HepG2 (cell line): Measurements from ENCODE around the gene MRPL43. TPM values are rescaled to one million over a fixed set of nuclear protein-coding genes. Genes with fewer than 3 reads are reported as not detected.

Experiments
- DBP ChIP-seq: sonication (generic); formaldehyde crosslinking; IDR thresholded peaks from 2 replicates; pipeline ENCODE4 v1.4.0; 2020; ENCODE audit warnings: missing genetic modification reagents; ENCODE audit errors: not compliant biosample characterization
- EHMT2 ChIP-seq: fragments of 200-600 bp; sonication (generic); IDR thresholded peaks from 2 replicates; pipeline ENCODE4 v1.7.0; 2017; ENCODE audit warnings: antibody characterized with exemption, low read depth, low read length, borderline replicate concordance
- HCFC1 ChIP-seq: fragments of 150-350 bp; IDR thresholded peaks from 2 replicates; pipeline ENCODE4 v1.6.1; 2014; ENCODE audit warnings: low read depth, low read length
- HNF4A ChIP-seq: sonication (generic); formaldehyde crosslinking; IDR thresholded peaks from 2 replicates; pipeline ENCODE4 v1.4.0; 2020; ENCODE audit warnings: missing genetic modification reagents
- IRX3 ChIP-seq: sonication (generic); formaldehyde crosslinking; IDR thresholded peaks from 2 replicates; pipeline ENCODE4 v1.8.1; 2023; ENCODE audit warnings: mild to moderate bottlenecking, low read depth, missing genetic modification reagents, borderline replicate concordance
- JARID2 ChIP-seq: sonication (generic); formaldehyde crosslinking; IDR thresholded peaks from 2 replicates; pipeline ENCODE4 v1.8.1; 2023; ENCODE audit warnings: missing genetic modification reagents, inconsistent platforms; ENCODE audit not compliant: insufficient replicate concordance
- NRL ChIP-seq: sonication (generic); formaldehyde crosslinking; IDR thresholded peaks from 2 replicates; pipeline ENCODE4 v1.5.0; 2020; ENCODE audit warnings: missing genetic modification reagents, mild to moderate bottlenecking, moderate library complexity, borderline replicate concordance
- PPARG ChIP-seq: conservative IDR thresholded peaks from 2 replicates; pipeline ENCODE4 v1.6.1; 2016; ENCODE audit warnings: missing biosample characterization, missing genetic modification reagents
- PTBP1 ChIP-seq: fragments of 200-400 bp; formaldehyde crosslinking; IDR thresholded peaks from 2 replicates; pipeline ENCODE4 v1.6.1; 2018; ENCODE audit warnings: low read length, low read depth; ENCODE audit not compliant: poor library complexity, severe bottlenecking
- SMC3 ChIP-seq: IDR thresholded peaks from 2 replicates; pipeline ENCODE4 v1.6.1; 2011; ENCODE audit warnings: low read length, improper control_type of control experiment
- SNRNP70 ChIP-seq: fragments of 200-400 bp; formaldehyde crosslinking; IDR thresholded peaks from 2 replicates; pipeline ENCODE4 v1.6.1; 2017; ENCODE audit warnings: mild to moderate bottlenecking, low read depth, low read length, moderate library complexity
- TCF7L2 ChIP-seq: IDR thresholded peaks from 2 replicates; pipeline ENCODE4 v1.6.1; 2011; ENCODE audit warnings: mild to moderate bottlenecking, low read depth, low read length, moderate library complexity
- ZFP37 ChIP-seq: sonication (generic); formaldehyde crosslinking; IDR thresholded peaks from 2 replicates; pipeline ENCODE4 v1.4.0; 2020; ENCODE audit warnings: missing genetic modification reagents, borderline replicate concordance
- ZNF20 ChIP-seq: sonication (generic); formaldehyde crosslinking; IDR thresholded peaks from 2 replicates; pipeline ENCODE4 v1.4.0; 2020; ENCODE audit warnings: mild to moderate bottlenecking, moderate library complexity, missing genetic modification reagents
- ZNF230 ChIP-seq: sonication (generic); formaldehyde crosslinking; IDR thresholded peaks from 2 replicates; pipeline ENCODE4 v1.4.0; 2020; ENCODE audit warnings: mild to moderate bottlenecking, missing genetic modification reagents
- ZNF337 ChIP-seq: sonication (generic); formaldehyde crosslinking; IDR thresholded peaks from 2 replicates; pipeline ENCODE4 v1.5.1; 2020; ENCODE audit warnings: missing genetic modification reagents, low read depth, mild to moderate bottlenecking, borderline replicate concordance
- ZNF468 ChIP-seq: sonication (generic); formaldehyde crosslinking; IDR thresholded peaks from 2 replicates; pipeline ENCODE4 v1.8.0; 2022; ENCODE audit warnings: mild to moderate bottlenecking, moderate library complexity, missing genetic modification reagents
- ZNF512B ChIP-seq: sonication (generic); formaldehyde crosslinking; IDR thresholded peaks from 2 replicates; pipeline ENCODE4 v1.5.1; 2020; ENCODE audit warnings: missing genetic modification reagents, mild to moderate bottlenecking, borderline replicate concordance
- ZNF772 ChIP-seq: sonication (generic); formaldehyde crosslinking; IDR thresholded peaks from 2 replicates; pipeline ENCODE4 v1.5.0; 2020; ENCODE audit warnings: mild to moderate bottlenecking, missing genetic modification reagents
- ZNF878 ChIP-seq: sonication (generic); formaldehyde crosslinking; IDR thresholded peaks from 2 replicates; pipeline ENCODE4 v1.8.1; 2023; ENCODE audit warnings: mild to moderate bottlenecking, missing genetic modification reagents, moderate library complexity
- polyA plus RNA-seq, 8 experiments: library from polyadenylated mRNA; depleted of rRNA in 3 of 8; stranded (reverse) in 7 of 8; unstranded in 1 of 8; fragments of >200 nt; fragmentation: Illumina TruSeq in 4 of 8; extraction: Trizol in 4 of 8; gene quantifications; 2 replicates each; pipeline versions ENCODE4 v1.2.1 to v1.2.3, GENCODE V29; 2011 to 2016; ENCODE audit warnings: low read depth in 4 of 8, missing spikeins in 1 of 8, mixed read lengths in 1 of 8; ENCODE audit not compliant: insufficient read depth in 1 of 8
- total RNA-seq, 5 experiments: library from RNA; depleted of rRNA; stranded (reverse); fragments of >200 nt; fragmentation: Illumina TruSeq; extraction: Trizol; gene quantifications; 2 replicates each; pipeline ENCODE4 v1.2.3, GENCODE V29; 2016; ENCODE audit warnings: low read depth in 1 of 5
- TF ChIP-seq, protein P1 (sequence below): sonication (generic); formaldehyde crosslinking; IDR thresholded peaks from 2 replicates; pipeline ENCODE4 v1.4.0; 2020; ENCODE audit warnings: missing genetic modification reagents, low read depth, mild to moderate bottlenecking, borderline replicate concordance
- TF ChIP-seq, protein P2 (sequence below): sonication (generic); formaldehyde crosslinking; IDR thresholded peaks from 2 replicates; pipeline ENCODE4 v1.5.0; 2020; ENCODE audit warnings: missing genetic modification reagents, mild to moderate bottlenecking, borderline replicate concordance

The MRPL43 gene
- total and polyA plus RNA-seq, 2 of the 13 experiments (the other 11 are each of a cell fraction or from before 2014, with no cell fraction given): 71.0 to 73.7 TPM

- no peak for TF ChIP-seq ZNF512B (CRISPR knock-in tag)
- TF ChIP-seq SMC3: peak; percentile 29; the same call in 1 of the 2 replicates
- TF ChIP-seq, protein P1, sequence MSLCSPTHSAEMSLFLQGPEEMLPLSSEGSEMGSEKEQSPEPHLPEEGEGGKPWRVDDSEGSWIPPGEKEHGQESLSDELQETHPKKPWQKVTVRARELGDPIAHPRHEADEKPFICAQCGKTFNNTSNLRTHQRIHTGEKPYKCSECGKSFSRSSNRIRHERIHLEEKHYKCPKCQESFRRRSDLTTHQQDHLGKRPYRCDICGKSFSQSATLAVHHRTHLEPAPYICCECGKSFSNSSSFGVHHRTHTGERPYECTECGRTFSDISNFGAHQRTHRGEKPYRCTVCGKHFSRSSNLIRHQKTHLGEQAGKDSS (CRISPR knock-in tag): peak; percentile 40; the same call in 1 of the 2 replicates
- no peak for TF ChIP-seq EHMT2
- no peak for TF ChIP-seq ZFP37 (CRISPR knock-in tag)
- no peak for TF ChIP-seq ZNF878 (CRISPR knock-in tag)
- TF ChIP-seq PPARG: peak; percentile 59; the same call in 1 of the 2 replicates
- no peak for TF ChIP-seq SNRNP70
- TF ChIP-seq NRL (CRISPR knock-in tag): no peak; the same call in 1 of the 2 replicates
- peak; percentile 34; the same call in 1 of the 2 replicates for TF ChIP-seq ZNF772 (CRISPR knock-in tag)
- TF ChIP-seq DBP: no peak
- TF ChIP-seq JARID2: no peak
- TF ChIP-seq HNF4A (CRISPR knock-in tag): no peak
- no peak; the same call in 1 of the 2 replicates for TF ChIP-seq IRX3
- no peak for TF ChIP-seq PTBP1
- TF ChIP-seq ZNF468 (CRISPR knock-in tag): no peak
- TF ChIP-seq, protein P2, sequence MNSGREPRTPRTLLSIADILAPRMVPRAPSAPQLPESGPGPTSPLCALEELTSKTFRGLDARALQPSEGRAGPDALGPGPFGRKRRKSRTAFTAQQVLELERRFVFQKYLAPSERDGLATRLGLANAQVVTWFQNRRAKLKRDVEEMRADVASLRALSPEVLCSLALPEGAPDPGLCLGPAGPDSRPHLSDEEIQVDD (CRISPR knock-in tag): no peak
- TF ChIP-seq ZNF20 (CRISPR knock-in tag): peak; percentile 54; the same call in 1 of the 2 replicates
- no peak for TF ChIP-seq ZNF337 (CRISPR knock-in tag)
- no peak for TF ChIP-seq HCFC1
- no peak for TF ChIP-seq TCF7L2
- peak; percentile 61; the same call in 1 of the 2 replicates for TF ChIP-seq ZNF230 (CRISPR knock-in tag)
Observed at GRCh38 chr10:100998991-100999741, 11.9 kb upstream of the MRPL43 start (continued).
